ENCODE data around the gene ZBTB16.

- TF ChIP-seq SUZ12 (IDR thresholded peaks at IDR 0.05) (no peak), TARDBP (IDR thresholded peaks at IDR 0.05) (no peak), FOXK2 (IDR thresholded peaks at IDR 0.05) (no peak), FOXM1 (IDR thresholded peaks at IDR 0.05; ENCODE audit: borderline replicate concordance) (no peak), BHLHE40 (IDR thresholded peaks at IDR 0.05; ENCODE audit: borderline replicate concordance) (no peak), NFRKB (IDR thresholded peaks at IDR 0.05) (no peak), PKNOX1 (IDR thresholded peaks at IDR 0.05) (no peak), CTBP1 (IDR thresholded peaks at IDR 0.05; ENCODE audit: borderline replicate concordance) (no peak), SP1 (IDR thresholded peaks at IDR 0.05) (no peak), HDGF (IDR thresholded peaks at IDR 0.05; ENCODE audit: borderline replicate concordance) (no peak)
Observed at GRCh38 chr11:114239753-114240161, 180.2 kb downstream of the ZBTB16 start.

All from HEK293T (cell line).